CD4-positive, alpha-beta T cell treated with Interleukin-17A for 1 hour (primary cell): ENCODE measurements around the gene PPP1R13B.
"Not testable (repeated sequence)": the region's sequence is repeated elsewhere in the genome, so short reads cannot be mapped to it uniquely, and the experiment has no call there.

Experiments used
- DNase-seq: peaks from one replicate; pipeline ENCODE4 v3.0.0-alpha.2; 2020

The PPP1R13B gene

DNA sequence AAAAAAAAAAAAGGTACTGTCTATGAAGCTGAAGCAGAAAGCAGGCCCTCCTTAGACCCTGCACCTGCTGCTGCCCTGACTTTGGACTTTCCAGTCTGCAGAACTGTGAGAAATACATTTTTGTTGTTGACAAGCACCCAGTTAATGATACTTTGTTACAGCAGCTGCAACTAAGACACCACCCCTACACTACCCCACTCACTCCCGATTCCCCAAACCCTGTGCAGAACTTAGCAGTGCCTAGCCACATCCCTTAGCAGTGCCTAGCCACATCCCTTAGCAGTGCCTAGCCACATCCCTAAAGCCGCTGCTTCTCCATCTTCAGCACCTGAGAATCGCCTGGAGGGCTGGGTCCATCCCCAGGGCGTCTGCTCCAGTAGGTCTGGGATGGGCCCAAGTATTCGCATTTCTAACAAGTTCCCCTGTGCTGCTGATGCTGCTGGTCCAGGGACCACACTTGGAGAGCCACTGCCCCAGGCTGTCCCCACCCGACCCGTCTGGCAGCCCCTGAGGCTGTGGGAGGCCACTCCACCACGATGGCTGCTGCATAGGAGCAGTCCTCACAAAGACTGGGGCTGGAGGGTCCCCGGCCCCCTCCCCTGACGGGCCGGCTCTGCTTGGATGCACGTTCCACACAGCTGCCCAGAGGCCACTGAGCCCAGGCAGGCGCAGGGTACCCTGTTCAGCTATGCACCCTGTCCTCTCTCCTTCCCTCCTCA lies 10.8 kb upstream of the PPP1R13B start:
- DNase-seq = no peak

DNA sequence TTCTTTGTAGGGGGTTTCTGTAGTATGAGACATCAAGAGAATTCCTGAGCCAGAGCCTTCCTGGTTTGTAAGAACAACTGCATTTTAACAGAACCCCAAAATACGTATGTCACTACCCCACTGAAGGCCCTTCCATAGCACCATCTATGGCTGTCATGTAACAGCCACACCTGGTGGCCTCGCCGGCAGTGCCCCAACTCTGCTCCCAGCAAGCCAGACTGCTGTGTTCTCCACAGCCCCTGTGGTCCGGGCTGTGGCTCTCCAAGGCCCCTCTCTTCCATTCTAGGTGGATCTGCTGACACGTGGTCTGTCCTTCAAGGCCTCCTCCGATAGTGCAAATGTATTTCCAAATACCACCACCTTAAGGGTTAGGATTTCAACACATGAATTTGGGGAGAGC lies 9.9 kb upstream of the PPP1R13B start:
- no peak for DNase-seq

DNA sequence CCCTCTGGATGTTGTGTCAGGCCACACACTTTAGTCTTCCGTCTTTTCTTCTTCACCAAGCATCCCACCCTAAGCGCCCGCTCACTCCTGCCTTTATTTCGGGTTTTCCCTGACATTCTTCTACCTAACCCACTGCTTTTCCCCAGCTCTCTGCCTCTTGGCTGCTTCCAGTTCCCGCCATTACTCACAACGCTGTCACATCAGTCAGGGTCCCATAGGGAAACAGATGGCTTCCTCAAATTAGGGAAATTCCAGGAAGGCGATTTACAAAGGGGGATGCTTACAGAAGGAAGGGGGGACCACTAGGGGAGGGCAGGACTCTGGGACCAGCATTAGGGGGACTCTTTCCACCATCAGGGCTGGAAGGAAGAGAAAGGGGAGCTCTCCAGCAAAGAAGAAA lies 9.2 kb upstream of the PPP1R13B start:
- no peak for DNase-seq

DNA sequence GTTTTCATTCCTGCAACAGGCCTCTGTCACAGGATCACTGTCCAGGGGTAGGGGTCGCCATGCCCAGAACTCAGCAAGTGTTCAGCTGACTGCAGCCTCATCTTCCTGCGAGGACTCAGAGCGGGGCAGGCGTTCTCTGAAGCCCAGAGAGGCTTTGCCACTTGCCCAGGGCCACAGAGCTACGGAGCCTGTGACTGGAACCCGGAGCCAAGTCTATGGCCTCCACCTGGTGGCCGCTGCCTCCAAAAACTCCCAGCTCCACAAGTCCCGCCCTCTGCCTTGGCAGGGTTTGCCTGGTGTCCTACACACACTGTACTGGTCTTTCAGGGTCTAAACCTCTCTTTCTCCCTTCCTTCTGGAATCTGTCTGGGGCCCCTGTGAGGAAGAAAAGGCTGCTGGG lies 8.7 kb upstream of the PPP1R13B start:
- no peak for DNase-seq

DNA sequence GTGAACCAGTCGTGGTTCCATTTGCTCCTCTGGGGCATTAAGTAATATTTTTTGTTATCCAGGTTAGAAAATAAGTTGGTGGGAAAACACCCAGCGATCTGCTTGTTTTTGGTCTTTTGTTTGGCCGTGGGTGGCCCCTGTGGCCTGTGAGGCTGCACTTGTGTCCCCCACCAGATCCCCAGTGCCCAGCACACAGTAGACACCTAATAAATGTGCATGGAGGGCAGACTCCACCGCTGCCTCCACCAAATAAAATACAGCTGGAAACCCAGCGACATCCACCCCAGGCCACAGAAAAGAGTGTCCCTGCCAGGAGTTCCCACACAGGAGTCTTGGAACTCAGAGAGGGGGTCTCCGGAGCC lies 8.3 kb upstream of the PPP1R13B start:
- DNase-seq = no peak

DNA sequence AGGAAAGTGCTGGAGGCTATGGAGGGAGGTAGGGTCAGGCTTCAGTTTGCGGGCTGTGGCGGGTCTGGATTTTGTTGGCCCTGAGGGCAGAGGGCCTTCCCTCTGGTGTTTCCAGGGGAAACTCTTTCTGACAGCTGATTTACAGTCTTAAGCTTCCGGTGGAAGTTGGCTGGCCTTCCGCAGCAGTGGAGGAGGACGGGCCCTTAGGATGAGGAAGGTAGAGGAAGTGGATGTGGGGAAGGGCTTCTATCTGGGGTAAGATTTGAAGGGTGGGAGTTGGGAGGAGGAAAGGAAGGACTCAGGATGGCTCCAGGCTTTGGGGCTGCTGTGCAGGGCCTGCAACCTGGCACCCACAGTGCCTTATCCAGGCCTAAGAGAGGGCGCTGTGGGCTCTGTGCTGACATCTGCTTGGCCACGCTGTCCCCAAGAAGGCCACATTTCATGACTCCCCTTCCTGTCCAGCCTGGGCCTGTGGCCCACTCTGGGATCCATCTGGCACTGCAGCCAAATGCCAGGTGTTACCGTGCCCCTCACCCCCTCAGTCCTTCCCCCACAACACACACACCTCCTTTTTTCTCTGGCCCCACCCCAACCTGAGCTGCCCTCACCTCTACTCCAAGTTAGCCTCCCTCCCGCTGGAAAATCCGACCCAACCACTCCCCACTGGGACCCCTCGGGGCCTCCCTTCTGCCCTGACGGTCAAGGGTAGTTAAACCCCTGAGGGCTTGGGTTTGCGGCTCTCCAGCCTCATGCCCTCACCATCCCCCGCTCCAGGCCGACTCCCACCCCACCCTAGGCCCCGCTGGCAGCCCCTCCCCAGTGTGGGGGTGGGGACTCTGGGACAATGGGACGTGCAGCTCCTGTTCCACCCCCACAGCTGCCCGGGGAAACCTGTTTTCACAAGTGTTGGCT lies 7.7 kb upstream of the PPP1R13B start:
- no peak for DNase-seq

DNA sequence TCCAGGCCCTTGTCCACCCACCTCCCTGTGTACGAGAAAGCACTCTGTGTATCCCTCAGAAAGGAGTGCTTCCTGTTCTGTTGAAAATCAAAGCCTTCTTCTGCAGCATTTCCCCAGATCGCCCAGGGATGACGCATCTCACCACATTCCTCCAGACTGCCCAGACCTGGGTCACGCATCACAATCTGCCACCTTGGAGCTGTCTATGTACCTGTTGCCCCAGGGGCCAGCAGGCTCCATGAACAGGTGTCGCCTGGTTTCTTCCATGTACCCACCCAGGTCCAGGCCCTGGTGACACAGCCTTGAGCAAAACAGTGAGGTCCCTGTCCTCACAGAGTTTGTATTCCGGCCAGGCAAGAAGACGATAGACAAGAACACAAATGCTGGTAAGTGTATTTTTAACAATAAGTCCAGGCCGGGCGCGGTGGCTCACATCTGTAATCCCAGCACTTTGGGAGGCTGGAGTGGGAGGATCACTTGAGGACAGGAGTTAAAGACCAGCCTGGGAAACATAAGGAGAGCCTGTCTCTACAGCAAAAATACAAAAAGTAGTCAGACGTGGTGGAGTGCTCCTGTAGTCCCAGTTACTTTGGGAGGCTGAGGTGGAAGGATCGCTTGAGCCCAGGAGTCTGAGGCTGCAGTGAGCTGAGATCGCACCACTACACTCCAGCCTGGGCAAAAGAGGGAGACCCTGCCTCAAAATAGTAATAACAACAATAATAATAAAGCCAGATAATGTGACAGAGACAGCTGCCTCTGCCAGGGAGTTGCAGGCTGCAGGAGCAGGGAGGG lies 6.8 kb upstream of the PPP1R13B start:
- DNase-seq = no peak

DNA sequence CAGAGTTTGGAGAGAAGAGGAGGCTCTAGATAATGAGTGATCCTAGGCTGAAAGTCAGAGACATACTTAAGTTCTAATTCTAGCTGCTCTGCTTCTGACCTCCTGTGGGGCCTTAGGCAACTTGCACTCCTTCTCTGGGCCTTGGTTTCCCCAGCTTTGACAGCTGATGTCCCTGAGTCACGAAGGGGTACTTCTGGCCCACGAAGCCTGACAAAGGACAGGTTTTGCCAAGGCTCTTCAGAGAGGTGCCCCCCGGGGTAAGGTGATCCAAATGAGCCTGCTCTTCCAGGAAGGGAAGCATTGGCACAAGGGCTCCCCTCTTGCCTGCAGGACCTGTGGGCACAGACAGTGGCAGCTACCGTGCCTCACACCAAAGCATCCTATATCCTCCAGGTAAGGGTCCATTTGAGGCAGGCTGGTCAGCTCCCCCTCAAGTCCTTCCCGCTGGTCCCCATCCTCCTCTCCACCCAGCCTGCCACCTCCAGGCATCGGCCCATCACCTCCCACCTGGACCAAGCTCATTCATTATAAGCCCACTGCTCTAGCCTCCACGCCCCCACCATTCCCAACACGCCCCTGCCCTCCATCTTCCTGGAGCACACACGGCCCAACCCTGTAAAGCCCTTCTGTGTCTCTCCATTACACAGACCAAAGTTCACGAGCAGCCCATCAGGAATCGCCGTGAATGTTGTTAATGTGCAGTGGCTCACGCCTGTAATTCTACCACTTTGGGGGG lies 1.9 kb upstream of the PPP1R13B start:
- DNase-seq = no peak

DNA sequence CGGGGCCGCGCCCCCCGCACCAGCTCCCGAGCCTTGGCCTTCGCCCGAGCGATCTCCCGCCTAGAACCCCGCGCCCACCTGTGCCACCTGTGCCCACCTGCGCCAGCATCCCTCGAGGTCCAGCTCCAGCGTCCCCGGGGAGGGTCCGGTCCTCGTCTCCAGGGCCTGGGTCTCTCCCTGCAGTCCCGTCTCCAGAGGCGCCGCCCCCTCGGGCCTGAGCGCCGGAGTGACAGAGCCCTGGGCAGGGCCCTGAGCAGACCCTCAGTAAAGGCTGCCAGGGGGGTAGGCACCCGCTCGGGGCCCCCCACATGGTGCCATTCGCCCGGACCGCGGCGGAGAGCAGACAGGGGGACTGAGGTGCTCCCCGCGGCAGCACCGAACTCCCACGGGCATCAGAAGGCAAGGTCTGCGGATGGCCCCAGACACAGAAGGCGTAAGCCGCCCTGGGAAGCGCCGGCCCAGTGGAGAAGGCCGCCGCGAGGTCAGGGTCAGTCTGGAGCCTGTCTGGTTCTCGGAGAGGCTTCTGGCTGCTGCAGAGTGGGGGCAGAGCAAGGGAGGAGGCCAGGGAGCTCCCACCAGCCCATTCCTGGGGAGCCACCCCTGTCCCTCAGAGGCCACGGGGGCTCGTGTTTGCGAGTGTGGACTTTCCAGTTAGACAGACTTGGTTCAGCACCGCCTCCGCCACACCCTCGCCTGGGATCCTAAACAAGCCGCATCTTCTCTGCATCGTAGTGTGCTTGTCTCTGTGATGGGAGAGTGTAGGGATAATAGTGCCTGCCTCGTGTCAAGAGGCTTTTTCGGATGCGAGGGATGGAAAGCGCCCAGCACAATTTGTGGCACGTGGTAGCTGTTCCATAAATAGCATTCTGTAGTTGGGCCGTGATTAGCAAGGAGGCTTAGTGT lies 1.1 kb upstream of the PPP1R13B start:
- DNase-seq = no peak

DNA sequence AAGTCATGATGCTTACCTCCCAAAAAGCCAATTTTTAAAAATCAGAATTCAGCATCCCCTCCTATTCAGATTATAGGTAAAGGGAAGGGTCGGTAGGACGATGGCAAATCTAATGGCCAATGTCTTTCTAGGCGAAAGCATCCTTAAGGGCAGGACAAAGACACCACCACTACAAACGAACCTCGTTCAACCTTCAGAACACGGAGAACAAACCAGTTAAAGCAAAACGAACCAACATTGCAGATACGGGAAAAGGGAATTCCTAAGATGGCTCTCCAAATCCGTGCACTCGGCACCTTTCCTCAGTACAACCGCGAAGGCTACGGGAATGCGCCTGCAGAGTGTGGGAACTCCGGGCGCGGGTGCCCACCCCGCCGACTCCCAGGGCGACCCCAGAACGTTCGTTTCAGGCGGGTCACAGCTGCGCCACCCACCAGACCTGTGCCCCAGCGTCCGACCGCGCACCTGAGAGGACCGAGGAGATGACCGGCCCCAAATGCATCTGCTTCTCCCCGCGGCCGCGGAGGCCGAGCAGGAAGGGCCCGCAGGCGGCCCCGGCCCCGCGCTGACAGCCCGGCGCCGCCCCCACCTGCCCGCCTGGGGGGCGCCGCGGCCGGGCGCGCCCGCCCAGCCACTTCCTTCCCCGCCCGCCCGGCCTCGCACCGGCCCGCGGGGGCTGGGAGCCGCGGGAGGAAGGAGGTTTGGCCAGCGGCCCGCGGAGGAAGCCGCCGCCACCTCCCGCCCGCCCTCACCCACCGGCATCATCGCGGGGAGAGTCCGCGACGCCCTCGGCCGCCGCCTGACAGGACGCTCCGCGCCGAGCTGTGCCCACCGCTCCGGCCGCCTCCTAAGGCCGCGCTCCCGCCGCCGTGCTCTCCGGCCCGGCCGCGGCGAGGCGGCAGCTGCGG lies 578 bp downstream of the PPP1R13B start:
- no peak for DNase-seq

DNA sequence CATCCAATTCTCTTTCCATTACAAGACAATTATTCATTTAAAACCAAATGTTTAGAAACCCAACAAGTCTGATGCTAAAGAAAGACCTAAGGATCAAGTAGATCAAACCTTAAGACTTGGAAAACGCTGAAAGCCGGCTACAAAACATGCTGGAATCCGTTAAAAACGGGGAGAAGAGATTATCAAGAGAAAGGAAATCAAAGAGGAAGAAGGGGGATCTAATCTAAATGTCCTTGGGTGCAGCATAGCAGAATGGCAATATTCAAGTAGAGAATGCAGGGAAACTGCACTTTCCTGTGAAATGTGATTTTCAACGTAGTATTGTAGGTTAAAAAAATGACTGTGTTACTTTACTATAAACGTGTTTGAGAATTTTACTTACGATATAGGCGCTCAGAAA lies 1.3 kb downstream of the PPP1R13B start:
- no peak for DNase-seq

DNA sequence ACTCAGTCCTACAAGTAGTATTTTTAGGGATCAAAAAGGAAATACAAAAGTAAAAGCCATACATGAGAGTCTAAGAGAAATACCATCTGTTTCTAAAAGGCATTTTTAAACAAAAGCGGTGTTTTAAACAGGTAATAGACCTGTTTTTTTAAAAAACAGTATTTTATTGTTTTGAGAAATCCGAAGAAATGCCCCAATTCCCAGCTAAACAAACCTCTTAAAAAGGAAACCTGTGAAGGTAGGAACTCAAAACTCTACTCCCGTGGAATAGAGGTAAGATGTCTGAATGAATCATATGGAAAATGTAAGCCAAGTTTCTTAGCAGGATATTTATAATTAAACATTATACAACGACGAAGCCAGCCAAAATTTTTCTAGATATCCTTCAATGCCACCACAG lies 2.0 kb downstream of the PPP1R13B start:
- DNase-seq = no peak

DNA sequence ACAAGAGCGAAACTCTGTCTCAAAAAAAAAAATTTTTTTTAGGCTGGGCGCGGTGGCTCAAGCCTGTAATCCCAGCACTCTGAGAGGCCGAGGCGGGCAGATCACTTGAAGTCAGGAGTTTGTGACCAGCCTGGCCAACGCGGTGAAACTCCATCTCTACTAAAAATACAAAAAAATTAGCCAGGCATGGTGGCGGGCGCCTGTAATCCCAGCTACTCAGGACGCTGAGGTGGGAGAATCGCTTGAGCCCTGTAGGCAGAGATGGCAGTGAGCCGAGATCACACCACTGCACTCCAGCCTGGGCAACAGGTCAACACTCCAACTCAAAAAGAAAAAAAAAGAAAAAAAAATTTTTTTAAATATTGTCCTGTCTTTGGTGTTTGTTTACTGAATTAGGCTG lies 6.1 kb downstream of the PPP1R13B start:
- DNase-seq = not testable (repeated sequence)

DNA sequence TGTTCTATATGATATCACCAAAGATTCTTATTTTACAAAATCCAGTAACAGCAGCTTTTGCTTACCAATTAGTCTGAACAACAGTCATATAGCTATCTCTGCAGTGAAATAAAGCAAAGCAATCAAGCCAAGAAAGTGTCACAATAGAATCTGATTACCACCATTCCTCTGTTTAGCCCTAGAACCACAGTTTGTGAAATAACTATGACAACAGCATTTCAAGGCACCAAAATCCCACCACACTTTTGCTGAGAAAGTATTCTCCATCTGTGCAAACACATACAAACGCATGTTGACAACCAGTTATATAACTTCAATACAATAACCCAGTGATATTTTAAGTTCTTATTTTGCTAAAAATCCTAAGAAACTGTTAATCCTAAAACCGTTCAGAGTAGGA lies 7.4 kb downstream of the PPP1R13B start:
- DNase-seq = no peak

DNA sequence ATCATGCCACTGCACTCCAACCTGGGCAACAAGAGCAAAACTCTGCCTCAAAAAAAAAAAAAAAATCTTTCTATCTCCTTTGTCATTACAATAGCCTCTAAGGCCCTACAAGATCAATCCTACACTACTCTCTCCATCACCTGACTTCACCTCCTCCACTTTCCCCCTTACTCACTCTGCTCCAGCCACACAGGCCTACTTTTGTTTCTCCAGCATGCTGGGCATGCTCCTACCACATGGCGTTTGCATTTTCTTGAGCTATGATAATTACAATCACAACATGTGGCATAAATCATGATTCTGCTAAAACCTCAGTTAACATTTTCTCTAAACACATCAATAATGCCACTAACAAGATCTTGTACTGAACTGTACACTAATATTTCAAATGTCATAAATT lies 7.8 kb downstream of the PPP1R13B start:
- no peak for DNase-seq

DNA sequence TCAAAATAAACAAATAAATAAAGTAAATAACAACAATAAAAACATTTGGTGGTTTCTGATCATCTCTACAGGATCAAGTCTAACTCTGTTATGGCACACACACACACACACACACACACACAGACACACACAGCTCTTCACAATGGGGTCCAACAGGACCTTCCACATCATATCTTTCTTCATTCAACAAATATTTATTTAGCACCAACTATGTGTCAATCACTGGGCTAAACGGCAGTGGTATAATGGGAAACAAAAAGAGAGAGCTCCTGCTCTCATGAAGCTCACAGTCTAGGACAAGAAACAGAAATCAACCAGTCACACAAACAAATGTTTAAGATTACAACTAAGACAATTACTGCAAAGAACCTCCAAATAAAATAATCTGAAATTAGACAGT lies 9.3 kb downstream of the PPP1R13B start:
- DNase-seq = no peak

DNA sequence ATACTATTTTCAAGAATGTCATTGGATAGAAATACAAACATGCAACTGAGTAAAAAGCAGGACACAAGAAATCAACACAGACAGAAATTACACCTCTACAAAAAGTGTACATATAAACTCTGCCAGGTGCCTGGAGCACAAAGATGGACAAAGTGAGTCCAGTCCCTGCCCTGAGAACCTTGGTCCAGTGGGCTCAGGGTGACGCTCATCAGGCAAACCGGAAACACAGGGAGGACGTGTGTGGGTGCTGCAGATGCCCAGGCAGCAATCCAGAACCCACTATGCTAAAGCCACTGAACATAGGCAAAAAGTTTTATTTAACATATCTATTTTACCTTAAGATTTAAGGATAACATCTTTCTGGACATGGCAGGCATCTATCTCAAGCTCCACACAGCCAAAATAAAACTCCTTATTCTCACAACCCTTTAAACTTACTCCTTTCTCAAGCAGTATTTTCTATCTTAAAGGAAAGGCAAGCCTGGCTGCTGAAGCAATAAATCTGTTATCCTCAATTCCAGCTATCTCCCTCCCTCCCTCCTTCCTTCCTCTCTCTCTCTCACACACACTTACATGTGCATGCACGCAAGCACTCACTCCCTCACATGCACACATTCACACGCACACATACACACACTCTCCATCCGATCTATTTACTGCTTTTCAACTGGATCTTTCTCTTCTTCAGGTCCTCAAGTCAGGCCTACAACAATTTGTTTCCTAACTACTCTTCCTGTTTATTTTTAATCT lies 10.2 kb downstream of the PPP1R13B start:
- DNase-seq = no peak

DNA sequence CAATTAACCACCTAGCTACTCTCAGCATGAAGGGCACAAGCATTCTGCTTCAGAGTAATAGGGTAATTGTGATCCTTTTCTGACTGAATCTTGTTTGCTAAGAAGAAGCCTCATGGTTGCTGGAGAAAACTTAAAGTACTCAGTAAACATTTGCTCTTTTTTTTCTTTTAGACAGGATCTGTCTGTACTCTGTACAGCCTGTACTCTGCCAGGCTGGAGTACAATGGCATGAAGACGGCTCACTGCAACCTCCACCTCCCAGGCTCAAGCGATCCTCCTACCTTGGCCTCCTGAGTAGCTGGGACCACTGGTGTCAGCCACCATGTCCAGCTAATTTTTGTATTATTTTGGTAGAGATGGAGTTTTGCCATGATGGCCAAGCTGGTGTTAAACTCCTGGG lies 12.4 kb downstream of the PPP1R13B start:
- DNase-seq = no peak

DNA sequence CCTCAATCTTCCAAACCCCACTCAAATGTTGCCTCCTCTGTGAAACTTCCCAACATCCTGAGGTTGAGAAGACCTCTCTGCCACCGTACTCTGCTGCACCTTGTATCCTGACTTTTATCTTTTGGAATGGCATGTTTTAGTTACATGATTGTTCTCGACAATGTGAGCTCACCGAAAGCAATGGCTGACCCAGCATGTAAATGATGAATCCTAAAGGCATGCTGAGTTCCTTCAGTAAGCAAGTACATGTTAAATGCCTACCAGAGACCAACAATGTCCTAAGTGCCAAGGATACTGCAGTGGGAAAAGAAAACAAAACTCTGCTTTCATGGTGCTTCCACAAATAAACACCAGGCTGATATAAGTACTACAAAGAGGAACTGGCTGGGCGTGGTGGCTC lies 13.7 kb downstream of the PPP1R13B start:
- DNase-seq = no peak

DNA sequence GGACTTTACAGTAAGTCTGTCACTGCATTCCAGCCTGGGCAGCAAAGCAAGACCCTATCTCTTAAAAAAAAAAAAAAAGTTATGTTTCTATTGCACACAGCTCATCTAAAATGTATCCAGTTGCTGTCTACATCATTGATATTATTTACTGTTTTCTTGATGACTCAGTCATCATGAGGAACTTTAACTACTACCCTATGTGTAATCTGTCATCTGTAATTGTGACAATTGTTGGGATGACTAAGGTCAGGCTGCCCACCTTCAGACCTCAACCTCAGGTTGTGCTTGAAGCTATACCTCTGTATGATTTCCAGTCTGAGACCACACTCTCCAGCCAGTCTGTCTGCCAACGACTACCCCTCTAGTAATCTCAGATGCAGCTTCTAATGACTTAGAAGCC lies 15.3 kb downstream of the PPP1R13B start:
- no peak for DNase-seq
